Activated CD8-positive, alpha-beta memory T cell treated with anti-CD3 and anti-CD28 coated beads for 36 hours (primary cell): ENCODE results near the gene TGM4. TPM values are rescaled to one million over a fixed set of nuclear protein-coding genes. Genes with fewer than 3 reads are reported as not detected.
"Not testable (repeated sequence)": the region's sequence is repeated elsewhere in the genome, so short reads cannot be mapped to it uniquely, and the experiment has no call there.

Experiments
- CTCF ChIA-PET: fragments of 350-600 bp; sonication (Branson Sonifier 250); formaldehyde crosslinking; loops from one replicate; lab custom pipeline; 2021; ENCODE audit warnings: antibody characterized with exemption; lab: Charles Lee
- POLR2A ChIA-PET: fragments of 350-600 bp; sonication (Branson Sonifier 250); formaldehyde crosslinking; loops from one replicate; lab custom pipeline; 2021; ENCODE audit warnings: antibody characterized with exemption; lab: Charles Lee
- total RNA-seq, 2 experiments: library from RNA; stranded (reverse); gene quantifications; one replicate each; pipeline ENCODE4 v1.2.3, GENCODE V29; 2021

The TGM4 gene
- not detected for total RNA-seq

- ChIA-PET POLR2A (no interaction called here), CTCF (no interaction called here)
Measured at GRCh38 chr3:44874308-44874707, at the start of gene TGM4. TSS of gene TGM4 (plus strand) at chr3:44874608. CDS start at chr3:44874679, 71 bp downstream.

GRCh38 chr3:44825264-44825925 lies 49.0 kb upstream of the TGM4 start:
- ChIA-PET CTCF (no interaction called here), POLR2A (no interaction called here)

GRCh38 chr3:44827196-44827595 lies 47.2 kb upstream of the TGM4 start:
- ChIA-PET CTCF (no interaction called here), POLR2A (no interaction called here)

GRCh38 chr3:44831232-44831631 lies 43.2 kb upstream of the TGM4 start:
- CTCF ChIA-PET = no interaction called here
- POLR2A ChIA-PET = no interaction called here

- ChIA-PET POLR2A (no interaction called here), CTCF (no interaction called here)
Measured at GRCh38 chr3:44832032-44832431, 42.4 kb upstream of the TGM4 start.

GRCh38 chr3:44832965-44833364 lies 41.4 kb upstream of the TGM4 start:
- CTCF ChIA-PET = no interaction called here
- POLR2A ChIA-PET = interaction anchor here (0.6 kb wide), 1 partner anchor 43 kb away, joined by 3 read pairs; no protein-coding TSS in a partner anchor

GRCh38 chr3:44833394-44833793 lies 41.0 kb upstream of the TGM4 start:
- POLR2A ChIA-PET = no interaction called here
- CTCF ChIA-PET = no interaction called here

- CTCF ChIA-PET = no interaction called here
- POLR2A ChIA-PET = no interaction called here
Measured at GRCh38 chr3:44835684-44836083, 38.7 kb upstream of the TGM4 start.

GRCh38 chr3:44842376-44842775 lies 32.0 kb upstream of the TGM4 start:
- POLR2A ChIA-PET = no interaction called here
- CTCF ChIA-PET = no interaction called here

- POLR2A ChIA-PET = no interaction called here
- CTCF ChIA-PET = no interaction called here
Measured at GRCh38 chr3:44845528-44846520, 28.6 kb upstream of the TGM4 start.

- CTCF ChIA-PET = no interaction called here
- POLR2A ChIA-PET = no interaction called here
Measured at GRCh38 chr3:44848634-44849033, 25.8 kb upstream of the TGM4 start.

- CTCF ChIA-PET, POLR2A ChIA-PET: not testable (repeated sequence)
Measured at GRCh38 chr3:44856663-44857062, 17.7 kb upstream of the TGM4 start.

- ChIA-PET CTCF (interaction anchor here (1.2 kb wide), 1 partner anchor 12 kb away, joined by 3 read pairs; no protein-coding TSS in a partner anchor), POLR2A (no interaction called here)
Measured at GRCh38 chr3:44860117-44860516, 14.3 kb upstream of the TGM4 start.

- CTCF ChIA-PET = no interaction called here
- POLR2A ChIA-PET = interaction anchor here (0.5 kb wide), 1 partner anchor 73 kb away, joined by 3 read pairs; no protein-coding TSS in a partner anchor
Measured at GRCh38 chr3:44861412-44862225, 12.8 kb upstream of the TGM4 start, which contains the start of gene TMEM42. TSS of gene TMEM42 (plus strand) at chr3:44861912. CDS start at chr3:44861925, 13 bp downstream.

GRCh38 chr3:44862226-44862637 lies 12.2 kb upstream of the TGM4 start:
- ChIA-PET POLR2A (interaction anchor here (0.5 to 0.8 kb wide), 3 partner anchors 8 to 351 kb away, joined by 3 read pairs; no protein-coding TSS in a partner anchor), CTCF (no interaction called here)

- CTCF ChIA-PET = no interaction called here
- POLR2A ChIA-PET = no interaction called here
Measured at GRCh38 chr3:44865272-44866035, 9.0 kb upstream of the TGM4 start.

- POLR2A ChIA-PET = no interaction called here
- CTCF ChIA-PET = interaction anchor here (0.5 kb wide), 1 partner anchor 793 kb away, joined by 4 read pairs; no protein-coding TSS in a partner anchor
Measured at GRCh38 chr3:44867421-44868111, 6.8 kb upstream of the TGM4 start.
